HEK293 (cell line): ENCODE results near the gene ANKRD9.

Experiments used
- CTCF ChIA-PET: fragments of 350-600 bp; formaldehyde crosslinking; extraction: SDS; loops from one replicate; lab custom pipeline; 2021; ENCODE audit warnings: antibody characterized with exemption; lab: Yijun Ruan, JAX
- POLR2A ChIA-PET: fragments of 300-600 bp; formaldehyde crosslinking; extraction: SDS; loops from one replicate; lab custom pipeline; 2020; ENCODE audit warnings: antibody characterized with exemption, inconsistent platforms; lab: Yijun Ruan, JAX
- H3K27ac ChIP-seq: fragments of 200-500 bp; sonication (Bioruptor generic); 2 replicates; pipeline ENCODE4 v1.5.1; 2014; ENCODE audit warnings: low read depth, low read length, control low read depth, inconsistent platforms; ENCODE audit errors: extremely low read depth
- H3K36me3 ChIP-seq, 2 experiments: fragments of 200-500 bp in 1 of 2; sonication (Bioruptor generic) in 1 of 2; 1 replicate in 1 of 2; 2 replicates in 1 of 2; pipeline ENCODE4 v1.5.1; 2014 to 2017; ENCODE audit warnings: inconsistent platforms in 2 of 2, low read length in 2 of 2; ENCODE audit not compliant: control insufficient read depth in 2 of 2, insufficient read depth in 1 of 2
- H3K4me1 ChIP-seq: fragments of 200-500 bp; sonication (Bioruptor generic); 2 replicates; pipeline ENCODE4 v1.5.1; 2014; ENCODE audit warnings: mild to moderate bottlenecking, low read length, inconsistent platforms; ENCODE audit not compliant: control insufficient read depth, insufficient read depth
- H3K4me3 ChIP-seq: 2 replicates; pipeline ENCODE4 v1.5.1; 2011; ENCODE audit warnings: low read depth, mild to moderate bottlenecking, control low read depth, low read length, moderate library complexity
- H3K9me3 ChIP-seq: fragments of 200-500 bp; sonication (Bioruptor generic); 2 replicates; pipeline ENCODE4 v1.5.1; 2014; ENCODE audit warnings: low read depth, low read length, inconsistent platforms; ENCODE audit not compliant: control insufficient read depth, insufficient read depth
- BCL11A ChIP-seq: fragments of 450-650 bp; formaldehyde crosslinking; IDR thresholded peaks from 2 replicates; pipeline ENCODE4 v1.5.1; 2016; ENCODE audit warnings: low read depth, missing biosample characterization, missing genetic modification characterization
- GLIS2 ChIP-seq: fragments of 450-650 bp; formaldehyde crosslinking; IDR thresholded peaks from 2 replicates; pipeline ENCODE4 v1.5.1; 2016; ENCODE audit warnings: missing biosample characterization, missing genetic modification characterization
- INSM2 ChIP-seq: fragments of 450-650 bp; formaldehyde crosslinking; IDR thresholded peaks from 2 replicates; pipeline ENCODE4 v1.5.1; 2016; ENCODE audit warnings: missing biosample characterization, missing genetic modification characterization
- KLF1 ChIP-seq: fragments of 450-650 bp; formaldehyde crosslinking; IDR thresholded peaks from 2 replicates; pipeline ENCODE4 v1.5.1; 2016; ENCODE audit warnings: missing biosample characterization, missing genetic modification characterization
- KLF10 ChIP-seq: fragments of 450-650 bp; IDR thresholded peaks from 2 replicates; pipeline ENCODE4 v1.5.1; 2018; ENCODE audit warnings: missing biosample characterization, mild to moderate bottlenecking, missing genetic modification characterization
- KLF16 ChIP-seq: fragments of 450-650 bp; formaldehyde crosslinking; IDR thresholded peaks from 2 replicates; pipeline ENCODE4 v1.5.1; 2017; ENCODE audit warnings: missing biosample characterization, missing genetic modification characterization
- KLF7 ChIP-seq: fragments of 450-650 bp; formaldehyde crosslinking; IDR thresholded peaks from 2 replicates; pipeline ENCODE4 v1.5.1; 2016; ENCODE audit warnings: missing biosample characterization, missing genetic modification characterization, borderline replicate concordance
- PRDM6 ChIP-seq: fragments of 450-650 bp; formaldehyde crosslinking; IDR thresholded peaks from 2 replicates; pipeline ENCODE4 v1.5.1; 2017; ENCODE audit warnings: missing biosample characterization, missing genetic modification characterization
- SP3 ChIP-seq: fragments of 450-650 bp; formaldehyde crosslinking; IDR thresholded peaks from 2 replicates; pipeline ENCODE4 v1.5.1; 2016; ENCODE audit warnings: missing biosample characterization, missing genetic modification characterization
- TCF7L2 ChIP-seq: IDR thresholded peaks from 2 replicates; pipeline ENCODE4 v1.6.1; 2011; ENCODE audit warnings: low read depth, mild to moderate bottlenecking, inconsistent platforms, low read length, moderate library complexity, borderline replicate concordance
- TRIM28 ChIP-seq: IDR thresholded peaks from 2 replicates; pipeline ENCODE4 v1.6.1; 2011; ENCODE audit warnings: low read length, control low read depth, borderline replicate concordance
- ZBTB17 ChIP-seq: fragments of 450-650 bp; formaldehyde crosslinking; IDR thresholded peaks from 2 replicates; pipeline ENCODE4 v1.5.1; 2016; ENCODE audit warnings: missing biosample characterization, missing genetic modification characterization
- ZBTB8A ChIP-seq: fragments of 450-650 bp; formaldehyde crosslinking; IDR thresholded peaks from 2 replicates; pipeline ENCODE4 v1.5.1; 2016; ENCODE audit warnings: missing biosample characterization, missing genetic modification characterization
- ZEB2 ChIP-seq: fragments of 450-650 bp; formaldehyde crosslinking; IDR thresholded peaks from 2 replicates; pipeline ENCODE4 v1.5.1; 2016; ENCODE audit warnings: missing biosample characterization, missing genetic modification characterization
- ZNF146 ChIP-seq: fragments of 450-650 bp; formaldehyde crosslinking; IDR thresholded peaks from 2 replicates; pipeline ENCODE4 v1.5.1; 2016; ENCODE audit warnings: missing biosample characterization, missing genetic modification characterization
- ZNF174 ChIP-seq: fragments of 450-650 bp; formaldehyde crosslinking; IDR thresholded peaks from 2 replicates; pipeline ENCODE4 v1.5.0; 2017; ENCODE audit warnings: missing biosample characterization, mild to moderate bottlenecking, missing genetic modification characterization
- ZNF23 ChIP-seq: fragments of 450-650 bp; formaldehyde crosslinking; IDR thresholded peaks from 2 replicates; pipeline ENCODE4 v1.5.1; 2016; ENCODE audit warnings: missing biosample characterization, missing genetic modification characterization, borderline replicate concordance
- ZNF26 ChIP-seq: fragments of 450-650 bp; formaldehyde crosslinking; IDR thresholded peaks from 2 replicates; pipeline ENCODE4 v1.5.1; 2016; ENCODE audit warnings: missing biosample characterization, missing genetic modification characterization
- ZNF350 ChIP-seq: fragments of 450-650 bp; formaldehyde crosslinking; IDR thresholded peaks from 2 replicates; pipeline ENCODE4 v1.5.0; 2017; ENCODE audit warnings: missing biosample characterization, mild to moderate bottlenecking, missing genetic modification characterization
- ZNF394 ChIP-seq: fragments of 450-650 bp; formaldehyde crosslinking; IDR thresholded peaks from 2 replicates; pipeline ENCODE4 v1.5.1; 2016; ENCODE audit warnings: missing biosample characterization, missing genetic modification characterization, mild to moderate bottlenecking, moderate library complexity, borderline replicate concordance
- ZNF404 ChIP-seq: fragments of 450-650 bp; formaldehyde crosslinking; IDR thresholded peaks from 2 replicates; pipeline ENCODE4 v1.5.1; 2017; ENCODE audit warnings: missing biosample characterization, missing genetic modification characterization
- ZNF423 ChIP-seq: fragments of 450-650 bp; formaldehyde crosslinking; IDR thresholded peaks from 2 replicates; pipeline ENCODE4 v1.5.1; 2016; ENCODE audit warnings: missing biosample characterization, missing genetic modification characterization
- ZNF426 ChIP-seq: fragments of 450-650 bp; formaldehyde crosslinking; IDR thresholded peaks from 2 replicates; pipeline ENCODE4 v1.5.1; 2017; ENCODE audit warnings: missing biosample characterization, missing genetic modification characterization, mild to moderate bottlenecking, inconsistent platforms, moderate library complexity
- ZNF501 ChIP-seq: fragments of 450-650 bp; formaldehyde crosslinking; IDR thresholded peaks from 2 replicates; pipeline ENCODE4 v1.5.1; 2016; ENCODE audit warnings: missing biosample characterization, missing genetic modification characterization
- ZNF561 ChIP-seq: fragments of 450-650 bp; IDR thresholded peaks from 2 replicates; pipeline ENCODE4 v1.5.1; 2018; ENCODE audit warnings: missing biosample characterization, missing genetic modification characterization, borderline replicate concordance
- ZNF596 ChIP-seq: fragments of 450-650 bp; IDR thresholded peaks from 2 replicates; pipeline ENCODE4 v1.5.0; 2018; ENCODE audit warnings: missing biosample characterization, mild to moderate bottlenecking, missing genetic modification characterization, moderate library complexity
- ZNF664 ChIP-seq: fragments of 450-650 bp; formaldehyde crosslinking; IDR thresholded peaks from 2 replicates; pipeline ENCODE4 v1.5.1; 2016; ENCODE audit warnings: missing biosample characterization, missing genetic modification characterization
- ZNF76 ChIP-seq: fragments of 450-650 bp; formaldehyde crosslinking; IDR thresholded peaks from 2 replicates; pipeline ENCODE4; 2016; ENCODE audit warnings: low read depth, missing biosample characterization, missing genetic modification characterization, borderline replicate concordance
- ZSCAN16 ChIP-seq: fragments of 450-650 bp; formaldehyde crosslinking; IDR thresholded peaks from 2 replicates; pipeline ENCODE4 v1.5.1; 2016; ENCODE audit warnings: missing biosample characterization, missing genetic modification characterization
- ZSCAN18 ChIP-seq: fragments of 450-650 bp; formaldehyde crosslinking; IDR thresholded peaks from 2 replicates; pipeline ENCODE4 v1.5.1; 2016; ENCODE audit warnings: missing biosample characterization, missing genetic modification characterization
- ZXDB ChIP-seq: fragments of 450-650 bp; formaldehyde crosslinking; IDR thresholded peaks from 2 replicates; pipeline ENCODE4 v1.5.1; 2016; ENCODE audit warnings: missing biosample characterization, missing genetic modification characterization

ANKRD9 gene

GRCh38 chr14:102508774-102509745, 516 bp downstream of the ANKRD9 start (continued):
- TF ChIP-seq ZNF26 (tag by site-specific recombination) (no peak), GLIS2 (tag by site-specific recombination) (peak; percentile 47; the same call in 1 of the 2 replicates), KLF16 (no peak; the same call in 1 of the 2 replicates), ZBTB17 (peak; percentile 20; the same call in 1 of the 2 replicates), PRDM6 (tag by site-specific recombination) (no peak), SP3 (peak; percentile 13; the same call in 1 of the 2 replicates), ZBTB8A (tag by site-specific recombination) (peak; percentile 90), ZNF394 (tag by site-specific recombination) (no peak), ZNF404 (tag by site-specific recombination) (no peak), ZNF561 (tag by site-specific recombination) (no peak), ZNF350 (tag by site-specific recombination) (no peak), ZEB2 (tag by site-specific recombination) (peak; percentile 78), ZXDB (tag by site-specific recombination) (0 out of 2 replicates have a peak, but pooled peaks have one; percentile 46), ZNF664 (tag by site-specific recombination) (no peak), ZNF76 (tag by site-specific recombination) (no peak), INSM2 (tag by site-specific recombination) (peak; percentile 16; the same call in 1 of the 2 replicates)

GRCh38 chr14:102508410-102508773, 1.2 kb downstream of the ANKRD9 start:
- ChIA-PET CTCF (interaction anchor here (0.6 to 1.7 kb wide), 3 partner anchors 16 to 170 kb away, joined by 3 to 11 read pairs (median 6); no protein-coding TSS in a partner anchor), POLR2A (interaction anchor here (0.6 to 0.9 kb wide), 2 partner anchors 16 to 20 kb away, joined by 4 to 5 read pairs; no protein-coding TSS in a partner anchor)
- Histone ChIP-seq H3K27ac (peak overlapping the region; percentile 87), H3K4me3 (peak overlapping the region; percentile 72), H3K9me3 (no peaks in the 10 kb centered on the region), H3K4me1 (peaks cover 3% of the 10 kb centered on the region; the same call in 1 of the 2 replicates), H3K36me3 (peaks cover 0 to 29% of the 10 kb centered on the region in 2 experiments; a peak in 1 of 3 replicates)
- TF ChIP-seq GLIS2 (tag by site-specific recombination) (no peak), ZNF426 (tag by site-specific recombination) (no peak), ZSCAN16 (tag by site-specific recombination) (no peak), TRIM28 (no peak), ZSCAN18 (no peak), ZNF146 (no peak), ZNF501 (tag by site-specific recombination) (no peak), TCF7L2 (no peak), ZNF423 (tag by site-specific recombination) (no peak), ZNF596 (tag by site-specific recombination) (no peak), KLF7 (peak; percentile 44; the same call in 1 of the 2 replicates), BCL11A (tag by site-specific recombination) (no peak), KLF1 (peak; percentile 79), KLF10 (tag by site-specific recombination) (no peak), ZNF174 (no peak), ZNF23 (tag by site-specific recombination) (no peak)
